Neuronal stem cell (in vitro differentiated cells): Measurements from ENCODE around the gene TOM1. TPM values are rescaled to one million over a fixed set of nuclear protein-coding genes. Genes with fewer than 3 reads are reported as not detected.
"Not testable (repeated sequence)": the region's sequence is repeated elsewhere in the genome, so short reads cannot be mapped to it uniquely, and the experiment has no call there.

Source experiments
- DNase-seq: peaks from one replicate; pipeline ENCODE4 v3.0.0-alpha.2; 2013; ENCODE audit warnings: low spot score
- H2AFZ ChIP-seq: one replicate; pipeline ENCODE4 v1.6.1; 2013; ENCODE audit warnings: mild to moderate bottlenecking, low read length, inconsistent platforms
- H2AK5ac ChIP-seq: 2 replicates; pipeline ENCODE4 v1.6.1; 2013; ENCODE audit warnings: low read depth, mild to moderate bottlenecking, inconsistent platforms, low read length, moderate library complexity, mixed read lengths
- H2BK120ac ChIP-seq: 2 replicates; pipeline ENCODE4 v1.6.1; 2013; ENCODE audit warnings: low read depth, mild to moderate bottlenecking, inconsistent platforms, low read length, moderate library complexity, mixed read lengths
- H2BK12ac ChIP-seq: one replicate; pipeline ENCODE4 v1.6.1; 2013; ENCODE audit warnings: low read length, inconsistent platforms
- H2BK15ac ChIP-seq: 2 replicates; pipeline ENCODE4 v1.6.1; 2013; ENCODE audit warnings: mild to moderate bottlenecking, low read length, inconsistent platforms, mixed read lengths
- H2BK5ac ChIP-seq: one replicate; pipeline ENCODE4 v1.6.1; 2013; ENCODE audit warnings: inconsistent platforms, mild to moderate bottlenecking, low read length, moderate library complexity
- H3K14ac ChIP-seq: one replicate; pipeline ENCODE4 v1.6.1; 2013; ENCODE audit warnings: low read length, inconsistent platforms
- H3K18ac ChIP-seq: 2 replicates; pipeline ENCODE4 v1.6.1; 2013; ENCODE audit warnings: low read length, inconsistent platforms
- H3K23ac ChIP-seq: 2 replicates; pipeline ENCODE4 v1.6.1; 2013; ENCODE audit warnings: low read depth, mild to moderate bottlenecking, mixed read lengths, low read length, inconsistent platforms; ENCODE audit not compliant: poor library complexity
- H3K27ac ChIP-seq: replicated peaks from 3 replicates; pipeline ENCODE4 v1.5.1; 2013; ENCODE audit warnings: low read length, inconsistent platforms
- H3K27me3 ChIP-seq, 3 experiments: 2 replicates each; pipeline ENCODE4 v1.6.1; 2013; ENCODE audit warnings: low read length in 3 of 3, mild to moderate bottlenecking in 2 of 3, inconsistent platforms in 1 of 3, low read depth in 1 of 3, mixed read lengths in 1 of 3, moderate library complexity in 1 of 3; ENCODE audit not compliant: control insufficient read depth in 3 of 3, insufficient read depth in 3 of 3
- H3K36me3 ChIP-seq, 2 donors: replicated peaks in 1 of 2; 2 replicates each; pipeline ENCODE4 v1.6.1; 2013; ENCODE audit warnings: low read length in 2 of 2; ENCODE audit not compliant: control insufficient read depth in 2 of 2, insufficient read depth in 2 of 2
- H3K4ac ChIP-seq: 2 replicates; pipeline ENCODE4 v1.6.1; 2013; ENCODE audit warnings: inconsistent platforms, mild to moderate bottlenecking, low read length, moderate library complexity
- H3K4me1 ChIP-seq, 2 donors: 1 replicate in 1 of 2; 2 replicates in 1 of 2; pipeline ENCODE4 v1.6.1; 2013; ENCODE audit warnings: low read length in 2 of 2, low read depth in 1 of 2; ENCODE audit not compliant: control insufficient read depth in 2 of 2, insufficient read depth in 1 of 2
- H3K4me2 ChIP-seq: one replicate; pipeline ENCODE4 v1.6.1; 2013; ENCODE audit warnings: mild to moderate bottlenecking, low read length, inconsistent platforms; ENCODE audit not compliant: insufficient read depth, poor library complexity, severe bottlenecking
- H3K4me3 ChIP-seq, 2 donors: 2 replicates each; pipeline ENCODE4 v1.5.1; 2013; ENCODE audit warnings: low read length in 2 of 2, mild to moderate bottlenecking in 2 of 2, inconsistent platforms in 1 of 2, moderate library complexity in 1 of 2
- H3K79me1 ChIP-seq: one replicate; pipeline ENCODE4 v1.6.1; 2013; ENCODE audit warnings: low read depth, mild to moderate bottlenecking, inconsistent platforms, low read length, moderate library complexity
- H3K9ac ChIP-seq: one replicate; pipeline ENCODE4 v1.6.1; 2013; ENCODE audit warnings: mild to moderate bottlenecking, low read depth, low read length, inconsistent platforms; ENCODE audit not compliant: poor library complexity
- H3K9me3 ChIP-seq, 2 donors: replicated peaks in 1 of 2; 2 replicates each; pipeline versions ENCODE3 to v1.6.1; 2013; ENCODE audit warnings: low read length in 2 of 2, mild to moderate bottlenecking in 2 of 2, inconsistent platforms in 1 of 2, low read depth in 1 of 2, mixed read lengths in 1 of 2, moderate library complexity in 1 of 2; ENCODE audit not compliant: control insufficient read depth in 2 of 2, insufficient read depth in 1 of 2
- H4K8ac ChIP-seq: one replicate; pipeline ENCODE4 v1.6.1; 2013; ENCODE audit warnings: low read depth, mild to moderate bottlenecking, inconsistent platforms, low read length, moderate library complexity
- H4K91ac ChIP-seq: one replicate; pipeline ENCODE4 v1.6.1; 2013; ENCODE audit warnings: low read length, low read depth, mild to moderate bottlenecking, inconsistent platforms; ENCODE audit not compliant: poor library complexity
- WGBS, 2 donors: extraction: QIAGEN DNeasy Blood & Tissue Kit; methylation state at CpG; one replicate each; pipeline ENCODE4 v1.1.7; 2013; ENCODE audit warnings: missing lambda C conversion rate in 2 of 2, mixed read lengths in 1 of 2; ENCODE audit not compliant: insufficient read length in 2 of 2, insufficient replicate concordance in 1 of 2; ENCODE audit errors: extremely low coverage in 2 of 2; 5-methylcytosine and 5-hydroxymethylcytosine counted together
- small RNA-seq: library from polyadenylated mRNA; stranded (forward); fragments of <200 nt; extraction: miRNeasy Mini kit (QIAGEN cat#:217004); gene quantifications from one replicate; pipeline ENCODE3, GENCODE V24; 2013; ENCODE audit not compliant: insufficient read depth

TOM1 gene

DNA sequence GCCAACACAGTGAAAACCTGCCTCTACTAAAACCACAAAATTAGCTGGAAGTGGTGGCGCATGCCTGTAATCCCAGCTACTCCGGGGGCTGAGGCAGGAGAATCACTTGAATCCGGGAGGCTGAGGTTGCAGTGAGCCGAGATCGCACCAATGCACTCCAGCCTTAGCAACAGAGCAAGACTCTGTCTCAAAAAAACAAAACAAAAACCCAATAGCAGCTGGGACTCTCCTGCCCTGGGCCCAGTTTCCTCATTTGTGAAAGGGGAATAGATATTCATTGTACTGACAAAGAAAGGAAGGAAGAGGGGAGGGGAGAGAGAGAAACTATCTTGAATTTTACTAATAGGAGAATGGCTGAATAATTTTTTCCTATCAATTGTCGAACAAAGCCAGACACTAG lies 96.9 kb downstream of the TOM1 start:
- H2AFZ ChIP-seq = peak overlapping the region; percentile 76
- H3K9me3 ChIP-seq = not testable (repeated sequence)
- WGBS, 2 donors = no CpG with 5 or more reads among the region's 6 CpGs

DNA sequence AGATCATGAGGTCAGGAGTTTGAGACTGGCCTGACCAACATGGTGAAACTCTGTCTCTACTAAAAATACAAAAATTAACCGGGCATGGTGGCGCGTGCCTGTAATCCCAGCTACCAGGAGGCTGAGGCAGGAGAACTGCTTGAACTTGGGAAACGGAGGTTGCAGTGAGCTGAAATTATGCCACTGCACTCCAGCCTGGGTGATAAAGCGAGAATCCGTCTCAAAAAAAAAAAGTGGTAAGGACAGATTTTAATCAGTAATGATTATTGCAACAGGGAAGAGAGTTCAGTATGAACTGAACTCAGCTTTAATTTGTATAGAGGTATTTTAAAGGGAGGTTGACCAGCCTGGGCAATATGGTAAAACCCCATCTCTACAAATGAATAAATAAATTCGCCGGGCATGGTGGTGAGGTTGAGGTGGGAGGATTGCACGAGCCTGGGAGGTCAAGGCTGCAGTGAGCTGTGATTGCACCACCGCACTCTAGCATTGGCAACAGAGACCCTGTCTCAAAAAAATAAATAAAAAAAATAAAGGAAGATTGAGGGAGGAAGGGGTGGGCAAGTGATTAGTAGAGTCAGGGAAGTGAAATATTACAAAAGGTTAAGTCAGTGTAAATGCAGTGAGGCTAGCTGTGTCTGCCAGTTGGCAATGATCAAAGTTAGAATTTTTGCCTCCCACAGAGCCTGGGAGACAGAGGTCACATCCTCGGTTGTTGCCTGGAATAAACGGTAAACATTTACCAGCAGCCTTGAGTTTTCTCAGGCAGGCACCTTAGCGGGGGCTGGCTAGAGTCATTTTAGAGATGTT lies 97.6 kb downstream of the TOM1 start:
- Histone ChIP-seq H2BK120ac (no peak overlapping the region), H3K79me1 (no peaks in the 10 kb centered on the region), H3K4ac (no peak overlapping the region), H2AK5ac (no peak overlapping the region), H3K9me3 (no peaks in the 10 kb centered on the region), H3K23ac (no peak overlapping the region), H2BK12ac (no peak overlapping the region), H3K4me1 (peaks cover 15 to 17% of the 10 kb centered on the region in 2 donors), H3K18ac (no peak overlapping the region), H3K14ac (no peak overlapping the region), H3K36me3 (peaks cover 8 to 15% of the 10 kb centered on the region in 2 donors), H3K9ac (no peak overlapping the region), H3K27me3 (no peaks in the 10 kb centered on the region), H2AFZ (peak overlapping the region; percentile 76), H3K4me2 (no peak overlapping the region), H4K8ac (no peak overlapping the region), H3K27ac (no peak overlapping the region), H2BK5ac (no peak overlapping the region), H2BK15ac (no peak overlapping the region), H3K4me3 (no peak overlapping the region), H4K91ac (no peak overlapping the region)
- DNase-seq = no peak
- no CpG with 5 or more reads among the region's 13 CpGs for WGBS, 2 donors

More for the DNA sequence above, 96.9 kb downstream of the TOM1 start:
- H3K27me3 ChIP-seq, H2AK5ac ChIP-seq, H3K9ac ChIP-seq, DNase-seq, H2BK12ac ChIP-seq, H3K4ac ChIP-seq, H3K4me2 ChIP-seq, H3K4me3 ChIP-seq, H4K8ac ChIP-seq, H3K23ac ChIP-seq, H3K14ac ChIP-seq, H3K18ac ChIP-seq, H3K79me1 ChIP-seq, H2BK5ac ChIP-seq, H3K27ac ChIP-seq, H2BK120ac ChIP-seq, H3K36me3 ChIP-seq, H4K91ac ChIP-seq: not testable (repeated sequence)
- Histone ChIP-seq H2BK15ac (peak overlapping the region; percentile 37), H3K4me1 (peaks cover 12 to 14% of the 10 kb centered on the region in 2 donors)

Small RNA genes within 50 kb of the gene (small RNA-seq; reads per million reads assigned to genes)
- gene MIR3909 = 132 reads per million, percentile 97 among the genes with 10 or more reads in this experiment
- gene MIR6069 = not detected
